Measurements from ENCODE around the gene MAP1S.
"Not testable (repeated sequence)": the region's sequence is repeated elsewhere in the genome, so short reads cannot be mapped to it uniquely, and the experiment has no call there.

The MAP1S gene

DNA sequence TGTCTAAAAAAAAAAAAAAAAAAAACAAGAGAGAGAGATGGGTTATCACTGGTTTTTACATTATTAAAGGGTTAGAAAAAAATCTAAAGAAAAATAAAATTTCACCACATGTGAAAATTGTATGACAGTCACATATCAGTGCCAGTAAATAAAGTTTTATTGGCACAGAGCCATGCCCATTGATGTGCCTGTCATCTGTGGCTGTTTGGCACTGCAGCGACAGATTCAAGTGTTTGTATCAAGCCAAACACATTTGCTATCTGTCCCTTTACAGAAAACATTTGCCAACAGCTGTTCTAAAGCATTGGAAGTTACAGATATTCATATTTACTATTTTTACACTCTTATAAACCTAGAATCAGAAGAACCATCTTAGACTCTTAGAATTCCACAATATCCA lies 48.3 kb downstream of the MAP1S start:
- DNase-seq: no peak

DNA sequence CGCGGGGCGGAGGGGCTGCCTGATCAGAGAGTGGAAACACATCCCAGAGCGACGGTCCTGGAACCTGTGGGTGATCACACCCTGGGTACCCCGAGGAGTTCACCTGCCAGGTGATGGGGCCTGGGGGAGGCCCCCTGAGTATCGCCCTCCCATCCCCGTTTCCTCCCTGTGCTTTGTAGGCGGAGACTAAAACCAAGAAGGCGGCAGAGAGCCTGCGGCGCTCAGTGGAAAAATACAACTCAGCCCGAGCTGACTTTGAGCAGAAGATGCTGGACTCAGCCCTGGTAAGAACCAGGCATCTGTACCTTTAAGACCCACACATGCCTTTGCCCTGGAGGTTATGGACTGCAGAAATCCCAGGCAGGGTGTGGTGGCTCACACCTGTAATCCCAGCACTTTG lies 51.3 kb downstream of the MAP1S start:
- no peak for DNase-seq

DNA sequence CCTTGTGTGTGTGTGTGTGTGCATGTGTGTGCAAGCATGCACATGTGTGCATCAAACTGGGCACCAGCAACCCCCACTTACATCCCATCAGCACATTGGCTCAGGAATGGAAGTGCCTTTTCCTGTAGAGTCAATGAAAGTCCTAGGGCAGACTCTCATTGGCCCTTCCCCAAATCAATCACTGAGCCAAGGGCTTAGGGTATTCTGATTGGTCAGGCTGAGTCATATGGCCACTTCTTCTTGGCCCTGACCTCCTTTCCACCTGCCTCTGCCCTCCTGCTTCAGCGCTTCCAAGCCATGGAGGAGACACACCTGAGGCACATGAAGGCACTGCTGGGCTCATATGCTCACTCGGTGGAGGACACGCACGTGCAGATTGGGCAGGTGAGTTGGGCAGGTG lies 52.9 kb downstream of the MAP1S start:
- no peak for DNase-seq

DNA sequence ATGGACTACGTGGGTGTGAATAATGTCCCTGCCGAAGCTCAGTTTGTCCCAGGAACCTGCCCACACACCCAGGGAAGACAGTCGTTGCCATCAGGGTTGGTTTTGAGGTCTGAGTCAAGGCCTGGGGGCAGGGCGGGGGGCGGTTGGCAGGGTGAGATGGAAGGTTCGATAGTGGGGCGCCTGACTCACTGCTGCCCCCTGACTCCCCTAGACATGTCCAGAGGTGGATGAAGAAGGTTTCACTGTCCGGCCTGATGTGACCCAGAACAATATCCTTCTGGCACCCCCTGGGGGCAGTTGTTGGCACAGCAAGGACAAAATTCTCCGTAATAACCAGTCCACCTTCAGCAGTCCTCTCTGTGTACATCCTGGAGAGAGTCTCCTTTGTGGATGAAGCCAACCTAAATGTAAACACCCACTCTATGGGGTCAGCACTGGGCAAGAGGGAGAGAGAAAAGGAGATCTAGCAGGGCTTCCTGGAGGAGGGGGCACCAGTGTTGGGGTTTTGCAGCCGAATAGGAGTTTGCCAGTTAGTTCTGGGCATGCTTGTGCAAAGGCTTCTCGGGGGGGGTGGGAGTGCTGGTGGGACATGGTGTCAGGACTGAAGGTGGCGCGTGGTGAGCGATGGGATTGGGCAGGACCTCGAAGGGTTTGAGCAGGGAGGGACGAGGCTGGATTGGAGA lies 56.1 kb downstream of the MAP1S start:
- DNase-seq: no peak

GRCh38 chr19:17775991-17776803 lies 56.9 kb downstream of the MAP1S start:
- DNase-seq: no peak

- DNase-seq: not testable (repeated sequence)
These were observed 58.6 kb downstream of the MAP1S start for GRCh38 chr19:17777840-17778239.

GRCh38 chr19:17778251-17778967 lies 59.1 kb downstream of the MAP1S start:
- DNase-seq: no peak

GRCh38 chr19:17778968-17779929 lies 60.0 kb downstream of the MAP1S start:
- no peak for DNase-seq

- DNase-seq: no peak
These were observed 61.5 kb downstream of the MAP1S start for GRCh38 chr19:17780781-17781180.

DNA sequence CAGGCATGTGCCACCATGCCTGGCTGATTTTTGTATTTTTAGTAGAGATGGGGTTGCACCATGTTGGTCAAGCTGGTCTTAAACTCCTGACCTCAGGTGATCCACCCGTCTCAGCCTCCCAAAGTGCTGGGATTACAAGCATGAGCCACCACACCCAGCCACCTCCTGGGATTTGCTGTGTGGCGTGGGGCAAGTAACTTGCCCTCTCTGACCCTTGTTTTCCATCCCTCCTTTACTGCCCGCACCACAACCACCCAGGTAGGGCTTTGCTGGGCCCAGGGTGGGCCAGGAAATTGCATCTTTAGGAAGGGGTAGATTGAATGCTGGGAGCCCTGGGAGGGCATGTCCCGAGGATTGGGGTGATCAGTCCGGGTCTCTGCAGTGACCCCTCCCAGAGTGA lies 64.4 kb downstream of the MAP1S start:
- not testable (repeated sequence) for DNase-seq

All from COR-L47 (cell line).